Calu3 (cell line): Measurements from ENCODE around the gene DYRK2. TPM values are rescaled to one million over a fixed set of nuclear protein-coding genes. Genes with fewer than 3 reads are reported as not detected.
A peak's percentile ranks its signal among the peaks of the same experiment; 100 is the strongest.

Experiments used
- Bru-seq: library from RNA; stranded (reverse); fragments of 400-500 nt; gene quantifications from one replicate; lab custom pipeline; 2021; lab: Mats Ljungman, UMichigan
- BruChase-seq, 2 experiments: library from RNA; stranded (reverse); fragments of 400-500 nt; gene quantifications; one replicate each; lab custom pipeline; 2021; lab: Mats Ljungman, UMichigan
- BruUV-seq: library from RNA; stranded (reverse); fragments of 400-500 nt; replicated peaks from 2 replicates; lab custom pipeline; 2021; lab: Mats Ljungman, UMichigan
- CTCF ChIA-PET: fragments of 300-600 bp; sonication (Branson Sonifier 250); formaldehyde crosslinking; loops from one replicate; lab custom pipeline; 2022; ENCODE audit warnings: antibody characterized with exemption; lab: Charles Lee
- DNase-seq: peaks from one replicate; pipeline ENCODE4 v3.0.0; 2022
- H3K27ac Mint-ChIP-seq: one replicate; pipeline ENCODE4 v1.8.0; 2022; ENCODE audit warnings: mixed read lengths; ENCODE audit not compliant: unreplicated experiment
- H3K27me3 Mint-ChIP-seq: one replicate; pipeline ENCODE4 v1.8.0; 2022; ENCODE audit warnings: mixed read lengths; ENCODE audit not compliant: unreplicated experiment
- H3K36me3 Mint-ChIP-seq: one replicate; pipeline ENCODE4 v1.8.0; 2022; ENCODE audit warnings: mild to moderate bottlenecking, moderate library complexity, mixed read lengths; ENCODE audit not compliant: insufficient read depth, unreplicated experiment
- H3K4me1 Mint-ChIP-seq: one replicate; pipeline ENCODE4 v1.8.0; 2022; ENCODE audit warnings: mild to moderate bottlenecking, low read depth, mixed read lengths; ENCODE audit not compliant: unreplicated experiment
- H3K4me3 Mint-ChIP-seq: one replicate; pipeline ENCODE4 v1.8.0; 2022; ENCODE audit warnings: mild to moderate bottlenecking, low read depth, moderate library complexity, mixed read lengths; ENCODE audit not compliant: unreplicated experiment
- H3K9me3 Mint-ChIP-seq: one replicate; pipeline ENCODE4 v1.8.0; 2022; ENCODE audit warnings: low read depth, mixed read lengths; ENCODE audit not compliant: unreplicated experiment
- intact Hi-C: fragments of 100-400 bp; cut with micrococcal nuclease; formaldehyde crosslinking; loops from one replicate; pipeline ENCODE4 v1.10.0; 2022; ENCODE audit not compliant: unreplicated experiment
- long read RNA-seq: library from polyadenylated mRNA; stranded (forward); transcript quantifications from one replicate; pipeline ENCODE4 v2.0.0, GENCODE V29; 2022
- total RNA-seq: library from RNA; stranded (reverse); gene quantifications from 2 replicates; pipeline ENCODE4 v1.2.3, GENCODE V29; 2022
- TF ChIP-seq, protein P1 (sequence below): fragments of 200-600 bp; IDR thresholded peaks from one replicate; pipeline ENCODE4 v1.8.0; 2022; ENCODE audit warnings: antibody characterized with exemption; ENCODE audit not compliant: unreplicated experiment

DYRK2 gene
- total RNA-seq = 62.3 and 74.6 TPM in 2 replicates
- percentile 97 among the genes with signal in this experiment for Bru-seq, nascent RNA
- percentile 92 among the genes with signal in this experiment for BruChase-seq, experiment 1, labeled RNA remaining after a 6-hour chase
- percentile 98 among the genes with signal in this experiment for BruChase-seq, experiment 2, labeled RNA remaining after a 2-hour chase
- long read RNA-seq, full-length matches to known transcripts = 26 of 38 reads
- long read RNA-seq, partial matches to known transcripts = 0 of 38 reads
- long read RNA-seq, other reads (novel, unspliced or antisense) = 12 of 38 reads

GRCh38 chr12:67648521-67649260 is at the start of gene DYRK2:
DYRK2 (plus strand) TSS chr12:67648745; CDS start chr12:67649134, 389 bp downstream.
- peak within 1 kb of the TSS; percentile 84 for H3K4me3 Mint-ChIP-seq
- no peaks in the 10 kb centered on the region for H3K27me3 Mint-ChIP-seq
- intact Hi-C loops = loop anchor here (5.0 kb wide), 4 partner anchors 91 to 206 kb away; no protein-coding TSS in a partner anchor
- TF ChIP-seq, protein P1, sequence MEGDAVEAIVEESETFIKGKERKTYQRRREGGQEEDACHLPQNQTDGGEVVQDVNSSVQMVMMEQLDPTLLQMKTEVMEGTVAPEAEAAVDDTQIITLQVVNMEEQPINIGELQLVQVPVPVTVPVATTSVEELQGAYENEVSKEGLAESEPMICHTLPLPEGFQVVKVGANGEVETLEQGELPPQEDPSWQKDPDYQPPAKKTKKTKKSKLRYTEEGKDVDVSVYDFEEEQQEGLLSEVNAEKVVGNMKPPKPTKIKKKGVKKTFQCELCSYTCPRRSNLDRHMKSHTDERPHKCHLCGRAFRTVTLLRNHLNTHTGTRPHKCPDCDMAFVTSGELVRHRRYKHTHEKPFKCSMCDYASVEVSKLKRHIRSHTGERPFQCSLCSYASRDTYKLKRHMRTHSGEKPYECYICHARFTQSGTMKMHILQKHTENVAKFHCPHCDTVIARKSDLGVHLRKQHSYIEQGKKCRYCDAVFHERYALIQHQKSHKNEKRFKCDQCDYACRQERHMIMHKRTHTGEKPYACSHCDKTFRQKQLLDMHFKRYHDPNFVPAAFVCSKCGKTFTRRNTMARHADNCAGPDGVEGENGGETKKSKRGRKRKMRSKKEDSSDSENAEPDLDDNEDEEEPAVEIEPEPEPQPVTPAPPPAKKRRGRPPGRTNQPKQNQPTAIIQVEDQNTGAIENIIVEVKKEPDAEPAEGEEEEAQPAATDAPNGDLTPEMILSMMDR = no peak
- peak within 1 kb of the TSS; percentile 93 for H3K27ac Mint-ChIP-seq
- DNase-seq = peak; percentile 88
- no TSS peak for BruUV-seq
- CTCF ChIA-PET = interaction anchor here (0.7 to 2.0 kb wide), 4 partner anchors 14 to 294 kb away, joined by 4 to 13 read pairs (median 8); no protein-coding TSS in a partner anchor
- H3K9me3 Mint-ChIP-seq = peaks cover 3% of the 10 kb centered on the region
- peaks cover 30% of the 10 kb centered on the region for H3K4me1 Mint-ChIP-seq
- H3K36me3 Mint-ChIP-seq = peaks cover 48% of the 10 kb centered on the region

DNA sequence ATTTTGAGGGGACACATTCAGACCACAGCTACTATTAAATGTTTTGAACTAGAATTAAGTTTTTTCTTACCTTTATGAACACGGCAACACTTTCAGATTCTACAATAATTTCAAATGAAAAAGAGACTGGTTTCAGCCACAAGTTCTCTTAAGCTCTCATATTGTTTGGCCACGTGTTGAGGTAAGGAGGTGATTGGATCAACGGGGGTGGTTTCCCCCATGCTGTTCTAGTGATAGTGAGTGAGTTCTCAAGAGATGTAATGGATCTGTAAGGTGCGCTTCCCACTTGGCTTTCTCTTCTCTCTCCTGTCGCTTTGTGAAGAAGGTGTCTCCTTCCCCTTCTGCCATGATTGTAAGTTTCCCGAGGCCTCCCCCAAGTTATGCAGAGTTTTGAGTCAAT is 48.9 kb upstream of the DYRK2 start:
- no TSS peak for BruUV-seq
- intact Hi-C loops = no loop called here
- peaks cover 9% of the 10 kb centered on the region for H3K4me1 Mint-ChIP-seq
- no peak overlapping the region for H3K27ac Mint-ChIP-seq
- CTCF ChIA-PET = no interaction called here
- no peak overlapping the region for H3K4me3 Mint-ChIP-seq
- no peaks in the 10 kb centered on the region for H3K9me3 Mint-ChIP-seq
- no peak for DNase-seq
- TF ChIP-seq, protein P1 = no peak
- H3K27me3 Mint-ChIP-seq = no peaks in the 10 kb centered on the region
- H3K36me3 Mint-ChIP-seq = no peaks in the 10 kb centered on the region

DNA sequence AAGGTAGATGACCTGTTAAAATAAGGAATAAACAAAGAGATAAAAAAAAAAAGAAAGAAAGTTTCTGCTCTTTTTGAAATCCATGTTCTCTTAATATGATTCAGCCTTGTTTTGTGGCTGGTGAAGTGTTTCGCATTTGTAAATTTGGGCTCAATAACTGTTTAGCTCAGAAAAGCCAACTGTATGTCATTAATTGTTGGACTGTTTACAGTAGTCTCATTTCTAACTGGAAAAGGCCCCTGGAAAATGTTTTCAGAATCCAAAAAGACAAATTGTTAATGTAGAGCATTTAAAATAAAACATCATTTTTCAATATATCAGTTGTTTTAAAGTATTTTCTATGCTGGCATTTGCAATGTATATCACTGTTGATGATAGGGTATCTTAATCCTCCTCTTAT is 47.4 kb upstream of the DYRK2 start:
- BruUV-seq = no TSS peak
- Mint-ChIP-seq H3K4me1 (no peaks in the 10 kb centered on the region), H3K36me3 (no peaks in the 10 kb centered on the region), H3K4me3 (no peak overlapping the region), H3K9me3 (no peaks in the 10 kb centered on the region), H3K27ac (no peak overlapping the region), H3K27me3 (no peaks in the 10 kb centered on the region)
- no peak for DNase-seq
- CTCF ChIA-PET = interaction anchor here (0.5 kb wide), 1 partner anchor 245 kb away, joined by 5 read pairs; no protein-coding TSS in a partner anchor
- intact Hi-C loops = no loop called here
- TF ChIP-seq, protein P1 = no peak

DNA sequence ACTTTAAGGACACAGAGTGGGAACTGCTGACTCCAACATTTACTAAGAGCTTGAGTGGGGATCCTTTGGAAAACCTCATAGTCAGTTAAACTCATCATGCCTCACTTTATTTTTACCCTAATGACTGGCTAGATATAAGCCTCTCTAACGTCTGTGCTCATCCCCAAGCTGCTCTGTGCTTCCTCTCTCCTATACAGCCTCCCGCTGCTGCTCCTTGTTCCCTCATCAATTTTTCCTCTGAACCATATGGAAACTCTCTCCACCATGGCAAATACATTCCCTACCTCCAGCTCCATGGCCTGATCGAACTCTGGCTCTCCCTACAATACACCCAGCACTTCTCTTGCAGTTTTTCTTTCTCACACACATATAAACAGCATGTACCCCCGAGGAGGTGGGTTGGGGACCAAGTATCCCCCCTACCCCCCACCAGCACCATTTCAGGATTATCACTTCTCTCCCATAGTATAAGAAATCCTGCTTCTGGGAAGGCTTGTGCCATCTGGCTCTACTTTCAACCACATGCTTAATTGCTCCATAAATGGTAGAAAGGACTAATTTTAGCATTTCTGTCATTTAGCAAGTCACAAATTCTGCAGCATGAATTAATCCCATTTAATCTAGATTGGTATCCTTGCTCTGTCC is 39.2 kb upstream of the DYRK2 start:
- DNase-seq = no peak
- CTCF ChIA-PET = interaction anchor here (1.6 kb wide), 1 partner anchor 21 kb away, joined by 3 read pairs; no protein-coding TSS in a partner anchor
- no peaks in the 10 kb centered on the region for H3K27me3 Mint-ChIP-seq
- TF ChIP-seq, protein P1 = no peak
- no TSS peak for BruUV-seq
- H3K36me3 Mint-ChIP-seq = no peaks in the 10 kb centered on the region
- no peaks in the 10 kb centered on the region for H3K4me1 Mint-ChIP-seq
- no peak overlapping the region for H3K4me3 Mint-ChIP-seq
- H3K27ac Mint-ChIP-seq = no peak overlapping the region
- H3K9me3 Mint-ChIP-seq = no peaks in the 10 kb centered on the region
- intact Hi-C loops = no loop called here
